Fibroblast of skin of scalp (primary cell): ENCODE results near the gene RTN1.

Experiments
- DNase-seq: peaks from one replicate; pipeline ENCODE4 v3.0.0-alpha.2; 2013

RTN1 gene

GRCh38 chr14:59788176-59788575, 82.4 kb downstream of the RTN1 start:
- DNase-seq = no peak

DNA sequence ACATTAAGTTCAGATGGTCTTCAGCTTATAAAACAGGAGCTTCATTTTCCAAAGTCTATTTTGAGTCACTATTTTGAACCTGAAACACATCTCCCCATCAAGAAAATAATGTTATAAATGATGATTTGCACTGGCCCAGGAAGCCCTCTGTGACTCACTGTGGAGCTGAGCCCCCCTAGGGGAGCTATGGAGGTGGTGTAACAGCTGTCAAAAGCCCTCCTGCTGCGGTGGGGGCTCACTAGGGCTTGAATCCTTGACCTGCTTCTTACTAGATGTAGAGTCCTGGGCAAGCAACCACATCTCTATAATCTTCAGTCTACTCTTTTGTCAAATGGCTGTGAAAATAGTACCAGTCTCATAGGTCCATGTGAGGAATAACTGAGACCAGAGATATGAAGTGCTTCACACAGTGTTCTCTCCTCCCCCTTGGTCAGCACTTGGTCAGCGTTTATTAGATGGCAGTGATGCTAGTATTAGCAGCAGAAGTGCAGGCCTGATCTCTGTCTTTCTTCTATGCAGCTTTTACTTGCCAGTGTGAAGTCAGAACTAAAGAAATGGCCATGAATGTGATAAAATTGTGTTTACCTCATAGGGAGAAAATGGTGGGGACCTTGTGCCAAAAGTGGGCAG, 83.4 kb downstream of the RTN1 start:
- no peak for DNase-seq

DNA sequence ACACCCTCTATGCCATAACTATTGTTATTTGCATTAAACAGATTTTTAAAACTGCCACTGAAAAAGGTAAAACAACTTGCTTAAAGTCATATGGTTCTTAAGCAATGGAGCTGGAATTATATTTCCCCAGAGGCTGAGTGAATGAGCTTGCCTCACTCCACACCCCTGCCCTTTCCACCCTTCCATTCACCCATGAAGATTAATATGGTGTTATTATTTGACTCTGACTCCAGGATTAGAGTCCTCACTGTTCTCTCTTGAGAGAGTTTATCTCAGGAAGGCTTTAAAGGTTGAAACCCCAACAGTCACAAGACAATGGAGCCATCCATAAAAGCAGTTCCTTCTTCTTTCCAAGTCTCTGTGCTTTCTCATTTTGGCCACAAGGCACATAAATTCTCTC, 84.9 kb downstream of the RTN1 start:
- no peak for DNase-seq

GRCh38 chr14:59782760-59783159, 87.8 kb downstream of the RTN1 start:
- DNase-seq = no peak

DNA sequence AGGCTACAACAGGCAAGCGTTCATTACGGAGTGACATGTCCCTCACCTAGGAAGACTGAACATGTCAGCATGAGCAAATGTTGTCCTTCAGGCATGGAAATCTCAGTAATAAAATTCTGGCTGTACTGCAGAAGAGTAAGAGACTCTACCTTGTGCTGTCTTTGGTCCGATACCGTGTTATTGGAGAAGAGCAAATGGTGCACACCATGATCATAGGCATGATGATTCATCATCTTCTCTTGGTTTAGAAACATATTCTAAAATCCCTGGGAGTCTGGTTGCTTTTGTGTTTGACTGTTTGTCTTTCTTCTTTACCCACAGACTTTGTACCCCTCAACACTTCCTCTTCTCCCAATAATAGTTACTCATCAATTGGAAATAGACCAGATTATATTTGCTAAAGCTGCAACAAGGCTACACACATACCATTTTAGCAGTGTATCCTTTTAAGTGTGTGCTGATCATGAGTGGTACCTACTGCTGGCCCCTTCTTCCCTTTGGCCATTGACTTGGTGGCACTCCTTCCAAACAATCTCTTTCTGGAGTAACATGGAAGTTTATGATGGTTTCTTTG, 93.5 kb downstream of the RTN1 start:
- no peak for DNase-seq

DNA sequence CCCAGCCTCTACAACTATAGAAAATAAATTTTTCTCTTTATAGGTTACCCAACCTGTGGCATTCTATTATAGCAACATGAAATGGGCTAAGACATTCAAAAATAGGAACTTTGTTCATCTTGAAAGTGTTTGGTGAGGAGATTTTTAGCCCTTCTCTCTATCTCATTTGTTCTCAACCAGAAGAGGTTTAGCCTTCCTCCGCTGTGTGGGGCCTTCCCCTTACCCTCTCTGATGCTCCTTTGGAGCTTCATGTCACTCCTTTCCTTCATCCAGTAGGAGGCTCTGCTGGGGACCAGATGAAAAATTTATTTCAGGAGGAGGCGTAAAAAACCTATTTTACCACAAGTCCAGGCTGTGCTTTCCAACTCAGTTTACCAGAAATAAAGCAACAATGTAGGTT, 94.1 kb downstream of the RTN1 start:
- DNase-seq = no peak

- no peak for DNase-seq
Observed at GRCh38 chr14:59772233-59772632, 98.3 kb downstream of the RTN1 start.

GRCh38 chr14:59771577-59771976, 99.0 kb downstream of the RTN1 start:
- DNase-seq = peak; percentile 8

- DNase-seq = no peak
Observed at GRCh38 chr14:59769586-59769985, 101.0 kb downstream of the RTN1 start.

DNA sequence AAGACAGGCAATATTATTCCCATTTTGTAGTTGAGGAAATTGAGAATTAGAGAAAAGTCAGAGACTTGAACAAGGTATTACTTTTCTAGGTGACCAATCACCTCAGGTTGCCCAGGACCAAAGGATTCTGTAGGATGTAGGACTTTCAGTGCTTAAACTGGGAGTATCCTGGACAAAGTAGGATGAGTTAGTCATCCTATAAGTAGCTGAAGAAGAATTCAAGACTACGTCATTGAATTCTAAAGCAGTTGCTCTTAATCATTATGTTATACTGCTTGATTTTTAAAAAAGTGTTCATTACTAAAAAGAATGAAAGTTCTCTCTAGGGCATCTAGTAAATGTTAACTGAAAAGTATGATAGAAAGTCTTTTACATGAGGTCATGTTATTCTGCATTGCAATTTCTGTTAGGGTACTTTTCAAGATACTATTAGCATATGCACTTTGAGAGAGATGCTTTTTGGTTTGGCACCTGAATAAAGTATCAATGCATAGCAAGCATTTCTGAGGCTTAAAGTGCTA, 101.7 kb downstream of the RTN1 start:
- DNase-seq = peak; percentile 6

GRCh38 chr14:59761851-59762250, 108.7 kb downstream of the RTN1 start:
- no peak for DNase-seq

DNA sequence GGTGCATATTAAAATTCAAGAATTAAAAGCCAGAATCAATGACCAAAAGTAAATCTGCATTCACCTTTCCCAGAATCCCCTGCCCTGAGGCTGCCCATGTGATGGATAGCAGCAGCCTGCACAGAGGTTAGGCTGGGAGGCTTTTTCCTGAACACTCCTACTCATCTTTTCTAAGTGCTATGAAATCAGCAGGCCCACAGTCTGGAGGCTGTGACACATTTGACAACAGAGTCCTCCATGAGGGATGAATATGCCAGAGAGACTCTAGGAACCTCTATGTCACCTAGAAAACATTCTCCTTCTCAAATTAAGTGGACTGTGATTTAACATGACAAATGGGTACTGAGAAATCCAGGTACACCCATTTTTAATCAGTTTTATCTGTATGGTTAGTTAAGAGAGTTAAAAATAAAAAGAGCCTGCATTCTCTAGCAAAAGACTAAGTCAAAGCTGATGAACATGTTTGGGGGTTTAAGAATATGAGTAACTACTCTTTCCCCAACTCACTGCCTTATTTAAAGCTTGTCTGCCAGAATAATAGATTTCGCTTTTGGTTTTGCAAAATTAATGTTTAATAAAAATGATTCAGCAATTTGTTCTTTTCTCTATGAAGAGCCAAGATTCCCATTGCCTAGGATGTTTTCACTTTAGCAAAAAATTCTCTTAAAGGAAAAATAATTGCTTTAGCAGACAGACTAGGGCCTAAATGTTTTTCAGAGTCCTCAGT, 115.0 kb downstream of the RTN1 start:
- DNase-seq = no peak

GRCh38 chr14:59754256-59754655, 116.3 kb downstream of the RTN1 start:
- DNase-seq = peak; percentile 23

GRCh38 chr14:59753512-59753911, 117.1 kb downstream of the RTN1 start:
- no peak for DNase-seq

DNA sequence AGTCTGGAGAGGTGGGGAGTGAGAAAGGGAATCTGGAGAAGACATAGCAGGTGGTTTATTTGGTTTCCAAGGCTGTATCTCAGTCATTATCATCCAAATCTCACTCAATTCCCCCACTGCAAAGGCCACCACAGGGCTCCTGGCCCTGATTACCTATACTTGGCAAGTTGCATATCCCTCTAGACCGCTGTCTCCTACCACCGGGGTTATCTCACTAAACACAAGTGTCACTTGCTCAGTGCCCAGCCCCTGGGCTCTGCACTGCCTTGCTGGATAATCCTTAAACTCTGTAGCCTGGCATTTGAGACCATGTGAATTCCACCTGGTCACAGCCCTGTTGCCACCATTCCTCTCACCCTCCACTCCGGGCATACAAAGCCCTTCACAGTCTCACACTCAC, 119.0 kb downstream of the RTN1 start:
- DNase-seq = no peak

GRCh38 chr14:59739794-59740193, 130.8 kb downstream of the RTN1 start:
- DNase-seq = no peak

DNA sequence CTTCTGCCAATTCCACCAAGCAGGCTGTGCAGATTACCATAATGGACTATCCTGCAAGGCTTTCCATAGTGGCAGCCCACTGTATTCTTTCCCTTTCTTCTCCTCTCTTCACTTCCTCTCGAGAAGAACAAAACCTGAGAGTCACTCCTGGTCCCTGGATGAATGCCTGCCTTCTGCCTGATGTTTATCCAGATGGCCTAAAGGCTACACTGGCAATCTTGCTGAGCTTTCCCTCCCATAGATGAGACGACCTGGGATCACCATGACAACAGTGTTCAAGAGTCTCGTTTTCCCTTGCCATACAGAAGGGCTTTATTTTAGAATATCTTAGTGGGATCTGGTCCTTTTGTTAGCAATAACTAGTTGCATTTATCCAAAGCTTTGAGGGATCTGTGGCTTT, 142.3 kb downstream of the RTN1 start:
- DNase-seq = no peak

DNA sequence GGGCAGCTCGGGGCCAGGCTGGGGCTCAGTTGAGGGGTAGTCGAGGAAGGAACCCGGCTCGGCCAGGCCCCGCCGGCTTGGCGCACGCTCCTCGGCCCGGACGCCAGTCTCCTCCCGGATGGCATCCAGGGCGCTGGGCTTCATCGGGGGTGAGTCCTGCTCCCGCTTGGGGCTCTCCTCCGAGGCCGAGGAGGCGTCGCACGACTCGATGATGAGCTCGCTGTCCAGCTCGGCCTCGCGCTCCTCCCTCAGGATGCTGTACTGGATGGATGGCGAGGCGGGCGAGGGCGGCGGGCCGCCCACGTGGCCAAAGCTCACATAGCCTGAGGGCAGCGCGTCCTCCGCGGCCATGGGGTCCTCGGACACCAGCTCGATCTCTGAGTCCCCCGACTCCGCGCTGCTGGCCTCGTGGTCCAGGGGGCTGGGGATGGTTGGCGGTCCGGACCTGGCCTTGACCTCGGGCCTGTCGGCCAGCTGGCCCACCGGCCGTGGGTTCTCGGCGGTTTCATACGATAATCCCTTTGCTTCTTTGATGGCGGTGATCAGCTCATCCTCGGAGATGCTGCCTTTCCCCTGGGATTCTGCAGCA, 143.4 kb downstream of the RTN1 start:
- no peak for DNase-seq

DNA sequence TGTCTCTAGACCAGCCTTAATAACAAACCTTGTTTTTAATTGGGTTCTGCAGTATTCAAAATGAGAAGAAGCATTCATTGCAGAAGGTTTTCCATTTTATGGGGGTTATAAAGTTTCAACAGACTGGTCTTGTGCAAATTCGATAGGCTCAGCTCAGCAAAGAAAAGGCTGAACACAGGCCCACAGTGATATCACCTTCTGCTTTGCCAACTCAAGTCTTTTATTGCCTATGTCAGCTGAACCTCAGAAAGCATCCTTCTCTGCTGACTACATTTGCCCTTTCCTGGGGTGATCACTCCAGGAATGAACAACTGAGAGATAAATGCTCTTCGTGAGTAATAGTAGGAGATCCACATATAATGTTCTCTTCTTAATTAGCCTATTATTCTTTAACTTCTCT, 159.5 kb downstream of the RTN1 start:
- DNase-seq = no peak

- peak; percentile 2 for DNase-seq
Observed at GRCh38 chr14:59707778-59708561, 162.6 kb downstream of the RTN1 start.

DNA sequence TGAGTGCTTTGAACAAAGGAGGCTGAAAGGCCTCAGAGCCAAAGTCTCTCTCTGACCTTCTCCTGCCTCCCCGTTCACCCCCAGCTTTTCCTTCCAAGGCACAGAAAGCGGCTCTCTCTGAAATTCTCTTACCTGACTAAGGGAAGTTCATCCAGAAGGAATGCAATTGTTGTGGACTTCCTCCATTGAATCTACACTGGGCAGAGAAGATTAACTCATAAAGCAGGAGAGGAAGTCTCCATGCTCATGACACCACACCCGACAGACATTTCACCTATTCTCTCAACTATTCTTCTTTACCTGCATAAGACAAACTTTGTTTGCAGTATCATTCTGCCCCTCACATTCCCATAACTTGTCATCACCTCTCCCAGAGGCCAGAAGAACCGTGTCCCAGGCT, 164.7 kb downstream of the RTN1 start:
- DNase-seq = no peak

DNA sequence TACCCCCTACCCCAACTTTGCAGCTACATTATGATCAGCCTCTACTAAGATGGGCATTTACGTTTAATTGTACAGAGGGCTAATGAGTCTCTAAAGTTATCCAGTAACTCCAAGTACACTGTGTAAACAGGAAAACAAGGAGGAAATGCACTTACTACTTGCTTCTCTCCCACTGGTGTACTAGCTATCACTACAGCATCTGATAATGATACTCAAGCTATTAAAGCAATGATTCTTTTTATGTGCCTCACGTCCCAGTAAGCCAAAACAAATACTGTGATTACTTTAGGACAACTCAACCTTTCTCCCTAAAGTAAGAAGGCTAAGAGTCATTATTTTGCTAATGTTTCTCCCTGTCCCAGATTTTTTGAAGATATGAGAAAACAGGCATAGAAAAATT, 165.3 kb downstream of the RTN1 start:
- no peak for DNase-seq
